Left lung (tissue), 10 donors: Measurements from ENCODE around the gene TEX51. TPM values are rescaled to one million over a fixed set of nuclear protein-coding genes. Genes with fewer than 3 reads are reported as not detected.

ENCODE experiments used
- ATAC-seq: fragments of 200-7000 bp; cut with Tn5 transposase; one replicate; pipeline ENCODE4 v1.9.1; 2020; ENCODE audit warnings: moderate library complexity
- DNase-seq, 4 donors: peaks; one replicate each; pipeline ENCODE4 v3.0.0-alpha.2; 2013 to 2020
- H3K27ac ChIP-seq, 2 donors: fragments of 200-600 bp; sonication (generic) in 1 of 2; one replicate each; pipeline versions ENCODE4 v1.5.0 to v1.8.0; 2020 to 2021
- H3K27me3 ChIP-seq, 2 donors: fragments of 200-600 bp; sonication (generic) in 1 of 2; one replicate each; pipeline versions ENCODE4 v1.5.0 to v1.8.0; 2020 to 2021
- H3K36me3 ChIP-seq, 2 donors: fragments of 200-600 bp; sonication (generic) in 1 of 2; one replicate each; pipeline versions ENCODE4 v1.5.0 to v1.8.0; 2020 to 2021
- H3K4me1 ChIP-seq, 2 donors: fragments of 200-600 bp; one replicate each; pipeline ENCODE4 v1.8.0; 2021
- H3K4me3 ChIP-seq, 2 donors: fragments of 200-600 bp; sonication (generic) in 1 of 2; one replicate each; pipeline versions ENCODE4 v1.5.0 to v1.8.0; 2020 to 2021; ENCODE audit warnings: mild to moderate bottlenecking in 1 of 2
- H3K9me3 ChIP-seq, 2 donors: fragments of 200-600 bp; sonication (generic) in 1 of 2; one replicate each; pipeline versions ENCODE4 v1.5.0 to v1.8.0; 2020 to 2021
- intact Hi-C, 2 donors: fragments of 100-400 bp; cut with DNase I; formaldehyde crosslinking; loops; one replicate each; pipeline versions ENCODE4 v1.11.2 to v1.14.2; 2022
- polyA plus RNA-seq, 6 donors: library from polyadenylated mRNA; unstranded; fragments of 120-200 nt; gene quantifications; one replicate each; pipeline ENCODE4 v1.2.1, GENCODE V29; 2013; ENCODE audit not compliant: insufficient read length in 6 of 6
- total RNA-seq, 2 donors: library from RNA; stranded (reverse); fragmentation: NEBNext Ultra II Directional; extraction: Animal tissue kit (Norgen Biotek cat#: 25700); gene quantifications; one replicate each; pipeline ENCODE4 v1.2.1, GENCODE V29; 2021
- TF ChIP-seq, protein P1 (sequence below), 2 donors: fragments of 200-600 bp; sonication (generic) in 1 of 2; IDR thresholded peaks; one replicate each; pipeline versions ENCODE4 v1.5.0 to v1.8.0; 2021; ENCODE audit warnings: antibody characterized with exemption in 2 of 2
- donor health status: DM: no; HTN: yes; CAD: no.
- donor health status: DM: no; HTN: no; CAD: no.

The TEX51 gene
- total and polyA plus RNA-seq, 8 donors = not detected

GRCh38 chr2:126858013-126858412 lies 40.7 kb upstream of the TEX51 start:
- Histone ChIP-seq H3K9me3 (no peaks in the 10 kb centered on the region), H3K4me3 (no peak overlapping the region), H3K36me3 (no peaks in the 10 kb centered on the region), H3K27me3 (no peaks in the 10 kb centered on the region), H3K27ac (no peak overlapping the region), H3K4me1 (no peaks in the 10 kb centered on the region)
- TF ChIP-seq, protein P1, sequence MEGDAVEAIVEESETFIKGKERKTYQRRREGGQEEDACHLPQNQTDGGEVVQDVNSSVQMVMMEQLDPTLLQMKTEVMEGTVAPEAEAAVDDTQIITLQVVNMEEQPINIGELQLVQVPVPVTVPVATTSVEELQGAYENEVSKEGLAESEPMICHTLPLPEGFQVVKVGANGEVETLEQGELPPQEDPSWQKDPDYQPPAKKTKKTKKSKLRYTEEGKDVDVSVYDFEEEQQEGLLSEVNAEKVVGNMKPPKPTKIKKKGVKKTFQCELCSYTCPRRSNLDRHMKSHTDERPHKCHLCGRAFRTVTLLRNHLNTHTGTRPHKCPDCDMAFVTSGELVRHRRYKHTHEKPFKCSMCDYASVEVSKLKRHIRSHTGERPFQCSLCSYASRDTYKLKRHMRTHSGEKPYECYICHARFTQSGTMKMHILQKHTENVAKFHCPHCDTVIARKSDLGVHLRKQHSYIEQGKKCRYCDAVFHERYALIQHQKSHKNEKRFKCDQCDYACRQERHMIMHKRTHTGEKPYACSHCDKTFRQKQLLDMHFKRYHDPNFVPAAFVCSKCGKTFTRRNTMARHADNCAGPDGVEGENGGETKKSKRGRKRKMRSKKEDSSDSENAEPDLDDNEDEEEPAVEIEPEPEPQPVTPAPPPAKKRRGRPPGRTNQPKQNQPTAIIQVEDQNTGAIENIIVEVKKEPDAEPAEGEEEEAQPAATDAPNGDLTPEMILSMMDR (IDR thresholded peaks at IDR 0.05) = no peak
- intact Hi-C loops = no loop called here
- DNase-seq (no peak), ATAC-seq (no peak)

DNA sequence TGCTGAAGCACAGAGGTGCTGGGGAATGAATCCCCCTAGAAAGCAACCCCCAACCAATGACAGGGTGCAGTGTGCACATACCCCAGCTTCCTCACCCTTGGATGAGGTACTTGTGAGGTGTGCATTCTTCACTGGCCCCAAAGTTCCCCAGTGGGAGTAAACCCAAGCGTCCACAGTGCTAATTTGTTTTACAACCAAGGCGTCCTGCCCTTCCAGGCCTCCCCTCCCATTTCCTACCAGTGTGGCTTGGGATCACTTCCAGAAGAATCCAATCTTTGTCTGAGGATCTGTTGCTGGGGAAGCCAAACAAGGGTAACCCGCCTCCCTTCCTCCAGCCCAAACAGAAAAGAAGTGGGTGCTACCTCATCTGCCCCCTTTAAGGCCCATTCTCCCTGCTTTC lies 40.3 kb upstream of the TEX51 start:
- ATAC-seq (no peak), DNase-seq (no peak)
- no peaks in the 10 kb centered on the region for H3K27me3 ChIP-seq
- no peak overlapping the region for H3K27ac ChIP-seq
- no peaks in the 10 kb centered on the region for H3K9me3 ChIP-seq
- H3K4me3 ChIP-seq = no peak overlapping the region
- TF ChIP-seq, protein P1 (IDR thresholded peaks at IDR 0.05) = no peak
- no peaks in the 10 kb centered on the region for H3K36me3 ChIP-seq
- intact Hi-C loops = no loop called here
- H3K4me1 ChIP-seq = no peaks in the 10 kb centered on the region

- Histone ChIP-seq H3K27me3 (no peaks in the 10 kb centered on the region), H3K4me1 (no peaks in the 10 kb centered on the region)
- no peak for ATAC-seq
These were observed 39.7 kb upstream of the TEX51 start for GRCh38 chr2:126858991-126859390.

GRCh38 chr2:126859631-126860030 lies 39.1 kb upstream of the TEX51 start:
- H3K36me3 ChIP-seq = no peaks in the 10 kb centered on the region
- H3K27ac ChIP-seq = no peak overlapping the region
- intact Hi-C loops = no loop called here
- no peaks in the 10 kb centered on the region for H3K4me1 ChIP-seq
- DNase-seq = no peak
- TF ChIP-seq, protein P1 (IDR thresholded peaks at IDR 0.05) = no peak
- H3K9me3 ChIP-seq = no peaks in the 10 kb centered on the region
- no peak overlapping the region for H3K4me3 ChIP-seq
- ATAC-seq = no peak
- no peaks in the 10 kb centered on the region for H3K27me3 ChIP-seq

More at GRCh38 chr2:126858991-126859390, 39.7 kb upstream of the TEX51 start:
- Histone ChIP-seq H3K36me3 (no peaks in the 10 kb centered on the region), H3K27ac (no peak overlapping the region), H3K4me3 (no peak overlapping the region), H3K9me3 (no peaks in the 10 kb centered on the region)
- intact Hi-C loops = no loop called here
- no peak for DNase-seq
- TF ChIP-seq, protein P1 (IDR thresholded peaks at IDR 0.05) = no peak

- DNase-seq = no peak
- intact Hi-C loops = no loop called here
These were observed 38.3 kb upstream of the TEX51 start for GRCh38 chr2:126860385-126860784.

More at GRCh38 chr2:126860385-126860784, 38.3 kb upstream of the TEX51 start:
- TF ChIP-seq, protein P1 (IDR thresholded peaks at IDR 0.05) = no peak
- no peaks in the 10 kb centered on the region for H3K4me1 ChIP-seq
- no peak overlapping the region for H3K27ac ChIP-seq
- H3K4me3 ChIP-seq = no peak overlapping the region
- H3K36me3 ChIP-seq = no peaks in the 10 kb centered on the region
- H3K27me3 ChIP-seq = no peaks in the 10 kb centered on the region
- ATAC-seq = no peak
- H3K9me3 ChIP-seq = no peaks in the 10 kb centered on the region
